PC-3 (cell line): ENCODE measurements around the gene KRT82.

Experiments
- CTCF ChIP-seq: fragments of 300-600 bp; sonication (generic); conservative IDR thresholded peaks from 2 replicates; pipeline ENCODE4 v1.5.1; 2017; ENCODE audit warnings: antibody characterized with exemption, low read depth, mild to moderate bottlenecking, low read length
- EZH2 ChIP-seq: fragments of 300-600 bp; sonication (generic); IDR thresholded peaks from one replicate; pipeline ENCODE4 v1.6.1; 2017; ENCODE audit warnings: antibody characterized with exemption, mild to moderate bottlenecking, low read length; ENCODE audit not compliant: unreplicated experiment
- EZH2phosphoT487 ChIP-seq: fragments of 300-600 bp; sonication (generic); IDR thresholded peaks from 2 replicates; pipeline ENCODE4 v1.6.1; 2018; ENCODE audit warnings: mild to moderate bottlenecking, antibody characterized with exemption, low read length, borderline replicate concordance

GRCh38 chr12:52351196-52352059, 54.7 kb downstream of the KRT82 start:
- TF ChIP-seq CTCF (no peak), EZH2 (no peak), EZH2phosphoT487 (no peak)
